Activated CD4-positive, alpha-beta T cell treated with anti-CD3 and anti-CD28 coated beads for 36 hours (primary cell): ENCODE results near the gene U2AF2. TPM values are rescaled to one million over a fixed set of nuclear protein-coding genes. Genes with fewer than 3 reads are reported as not detected.
A peak's percentile ranks its signal among the peaks of the same experiment; 100 is the strongest.

Experiments used
- ATAC-seq: fragments of 200-7000 bp; cut with Tn5 transposase; one replicate; pipeline ENCODE4 v1.10.0; 2021; ENCODE audit warnings: mild to moderate bottlenecking, moderate library complexity
- CTCF ChIA-PET: fragments of 350-600 bp; sonication (Branson Sonifier 250); formaldehyde crosslinking; loops from one replicate; lab custom pipeline; 2021; ENCODE audit warnings: antibody characterized with exemption; lab: Charles Lee
- POLR2A ChIA-PET: fragments of 350-600 bp; sonication (Branson Sonifier 250); formaldehyde crosslinking; loops from one replicate; lab custom pipeline; 2021; ENCODE audit warnings: antibody characterized with exemption, inconsistent platforms; lab: Charles Lee
- DNase-seq: peaks from one replicate; pipeline ENCODE4 v3.0.0-alpha.2; 2020
- H3K27ac Mint-ChIP-seq: one replicate; pipeline ENCODE4 v1.8.0; 2021; ENCODE audit warnings: mixed read lengths
- H3K27me3 Mint-ChIP-seq: one replicate; pipeline ENCODE4 v1.8.0; 2021; ENCODE audit warnings: mixed read lengths
- H3K36me3 Mint-ChIP-seq: one replicate; pipeline ENCODE4 v1.8.0; 2021; ENCODE audit warnings: low read depth, mixed read lengths
- H3K4me1 Mint-ChIP-seq: one replicate; pipeline ENCODE4 v1.8.0; 2021; ENCODE audit warnings: mixed read lengths
- H3K4me3 Mint-ChIP-seq: one replicate; pipeline ENCODE4 v1.8.0; 2021; ENCODE audit warnings: mild to moderate bottlenecking, moderate library complexity, mixed read lengths
- H3K9me3 Mint-ChIP-seq: one replicate; pipeline ENCODE4 v1.8.0; 2021; ENCODE audit warnings: low read depth, mixed read lengths
- intact Hi-C, 2 experiments: fragments of 100-400 bp; cut with DNase I in 1 of 2; cut with micrococcal nuclease in 1 of 2; formaldehyde crosslinking; loops; one replicate each; pipeline versions ENCODE4 v1.14.2 to v1.15.1; 2022 to 2024; cut with DNase I, micrococcal nuclease
- total RNA-seq, 2 experiments: library from RNA; stranded (reverse); gene quantifications; one replicate each; pipeline ENCODE4 v1.2.3, GENCODE V29; 2021

The U2AF2 gene
- total RNA-seq, 2 experiments from 2014 or later = 252 to 292 TPM

- peaks cover 23% of the 10 kb centered on the region for H3K36me3 Mint-ChIP-seq
- peak overlapping the region; percentile 74 for H3K4me3 Mint-ChIP-seq
- no peaks in the 10 kb centered on the region for H3K9me3 Mint-ChIP-seq
- H3K4me1 Mint-ChIP-seq = peaks cover 41% of the 10 kb centered on the region
- CTCF ChIA-PET = interaction anchor here (0.8 to 1.8 kb wide), 3 partner anchors 14 to 43 kb away, joined by 3 to 8 read pairs (median 3); no protein-coding TSS in a partner anchor
- no peak for DNase-seq
- peak overlapping the region; percentile 4 for H3K27ac Mint-ChIP-seq
- POLR2A ChIA-PET = no interaction called here
- ATAC-seq = no peak
- H3K27me3 Mint-ChIP-seq = no peaks in the 10 kb centered on the region
- intact Hi-C loops = loop anchor here in 1 of 2 experiments (5.0 to 10.0 kb wide), 2 partner anchors 1633 to 1785 kb away; partner anchors contain the start of genes MYADM and ZNF460
Observed at GRCh38 chr19:55649268-55650125, 5.3 kb upstream of the U2AF2 start.

GRCh38 chr19:55650126-55650557, 4.7 kb upstream of the U2AF2 start:
- ATAC-seq (no peak), DNase-seq (peak; percentile 63)
- ChIA-PET CTCF (interaction anchor here (0.8 to 1.8 kb wide), 2 partner anchors 14 to 17 kb away, joined by 3 to 8 read pairs; no protein-coding TSS in a partner anchor), POLR2A (no interaction called here)
- intact Hi-C loops = loop anchor here in 1 of 2 experiments (5.0 to 10.0 kb wide), 2 partner anchors 1632 to 1785 kb away; partner anchors contain the start of genes MYADM and ZNF460
- Mint-ChIP-seq H3K36me3 (peaks cover 18% of the 10 kb centered on the region), H3K27ac (no peak overlapping the region), H3K4me1 (peaks cover 38% of the 10 kb centered on the region), H3K27me3 (no peaks in the 10 kb centered on the region), H3K4me3 (no peak overlapping the region), H3K9me3 (no peaks in the 10 kb centered on the region)

- no peak for DNase-seq
- CTCF ChIA-PET = interaction anchor here (0.8 to 1.8 kb wide), 2 partner anchors 15 to 18 kb away, joined by 3 to 8 read pairs; no protein-coding TSS in a partner anchor
- H3K4me1 Mint-ChIP-seq = peaks cover 32% of the 10 kb centered on the region
- H3K4me3 Mint-ChIP-seq = no peak overlapping the region
- no peak for ATAC-seq
- H3K27me3 Mint-ChIP-seq = no peaks in the 10 kb centered on the region
- H3K27ac Mint-ChIP-seq = no peak overlapping the region
- no peaks in the 10 kb centered on the region for H3K9me3 Mint-ChIP-seq
- peaks cover 15% of the 10 kb centered on the region for H3K36me3 Mint-ChIP-seq
- intact Hi-C loops = loop anchor here in 1 of 2 experiments (5.0 to 10.0 kb wide), 2 partner anchors 1632 to 1786 kb away; partner anchors contain the start of genes MYADM and ZNF460
- POLR2A ChIA-PET = no interaction called here
Observed at GRCh38 chr19:55650602-55651230, 4.1 kb upstream of the U2AF2 start.

- H3K4me1 Mint-ChIP-seq = peaks cover 32% of the 10 kb centered on the region
- H3K27ac Mint-ChIP-seq = no peak overlapping the region
- DNase-seq = no peak
- H3K27me3 Mint-ChIP-seq = no peaks in the 10 kb centered on the region
- ChIA-PET CTCF (no interaction called here), POLR2A (no interaction called here)
- no peak overlapping the region for H3K4me3 Mint-ChIP-seq
- no peaks in the 10 kb centered on the region for H3K9me3 Mint-ChIP-seq
- intact Hi-C loops = loop anchor here in 1 of 2 experiments (5.0 to 10.0 kb wide), 2 partner anchors 1631 to 1786 kb away; partner anchors contain the start of genes MYADM and ZNF460
- peaks cover 19% of the 10 kb centered on the region for H3K36me3 Mint-ChIP-seq
- ATAC-seq = no peak
Observed at GRCh38 chr19:55651236-55651635, 3.6 kb upstream of the U2AF2 start.

- Mint-ChIP-seq H3K4me1 (peaks cover 31% of the 10 kb centered on the region), H3K27me3 (no peaks in the 10 kb centered on the region), H3K36me3 (peaks cover 24% of the 10 kb centered on the region), H3K4me3 (peak overlapping the region; percentile 86), H3K27ac (peak overlapping the region; percentile 25), H3K9me3 (no peaks in the 10 kb centered on the region)
- CTCF ChIA-PET = interaction anchor here (0.7 to 1.7 kb wide), 8 partner anchors 9 to 46 kb away, joined by 3 to 11 read pairs (median 5); partner anchors contain the start of gene ZNF581
- DNase-seq (no peak), ATAC-seq (no peak)
- POLR2A ChIA-PET = interaction anchor here (0.6 kb wide), 1 partner anchor 14 kb away, joined by 3 read pairs; no protein-coding TSS in a partner anchor
- intact Hi-C loops = loop anchor here in 1 of 2 experiments (1.0 to 10.0 kb wide), 4 partner anchors 9 to 1788 kb away; partner anchors contain the start of genes MYADM, ZNF460 and ZNF581
Observed at GRCh38 chr19:55652311-55653128, 2.3 kb upstream of the U2AF2 start.

GRCh38 chr19:55653651-55654322, 1.0 kb upstream of the U2AF2 start:
- peaks cover 30% of the 10 kb centered on the region for H3K36me3 Mint-ChIP-seq
- H3K4me3 Mint-ChIP-seq = peak overlapping the region; percentile 86
- no peaks in the 10 kb centered on the region for H3K27me3 Mint-ChIP-seq
- ChIA-PET POLR2A (interaction anchor here (0.7 to 1.5 kb wide), 13 partner anchors 8 to 1785 kb away, joined by 3 to 12 read pairs (median 4); partner anchors contain the start of genes FIZ1, TMEM238, ZNF524 and ZNF628), CTCF (interaction anchor here (0.6 to 1.7 kb wide), 32 partner anchors 8 to 1495 kb away, joined by 3 to 24 read pairs (median 5); partner anchors contain the start of genes FIZ1, MBOAT7, TMEM238 and ZNF581)
- peaks cover 37% of the 10 kb centered on the region for H3K4me1 Mint-ChIP-seq
- peak overlapping the region; percentile 98 for H3K27ac Mint-ChIP-seq
- DNase-seq = peak; percentile 98
- H3K9me3 Mint-ChIP-seq = no peaks in the 10 kb centered on the region
- ATAC-seq = peak; percentile 43
- intact Hi-C loops = loop anchor here (1.0 to 10.0 kb wide), 11 partner anchors 10 to 1789 kb away; partner anchors contain the start of genes ZNF581 (in 2 of the 2), MYADM (in 1 of the 2), PPP1R12C (in 1 of the 2) and PPP6R1 (in 1 of the 2)

GRCh38 chr19:55654323-55654867, 440 bp upstream of the U2AF2 start:
- ATAC-seq (peak; percentile 84), DNase-seq (peak; percentile 99)
- Mint-ChIP-seq H3K4me1 (peaks cover 39% of the 10 kb centered on the region), H3K4me3 (peak overlapping the region; percentile 86), H3K9me3 (no peaks in the 10 kb centered on the region), H3K27ac (peak overlapping the region; percentile 98), H3K36me3 (peaks cover 31% of the 10 kb centered on the region), H3K27me3 (no peaks in the 10 kb centered on the region)
- ChIA-PET POLR2A (interaction anchor here (0.7 to 1.5 kb wide), 15 partner anchors 9 to 1786 kb away, joined by 3 to 12 read pairs (median 4); partner anchors contain the start of genes FIZ1, TMEM238, ZNF524 and ZNF628), CTCF (interaction anchor here (0.6 to 1.7 kb wide), 27 partner anchors 9 to 1514 kb away, joined by 3 to 24 read pairs (median 5); partner anchors contain the start of genes FIZ1, MBOAT7, NAT14 and TMEM238)
- intact Hi-C loops = loop anchor here (1.0 to 10.0 kb wide), 10 partner anchors 11 to 1790 kb away; partner anchors contain the start of genes MYADM (in 1 of the 2), PPP1R12C (in 1 of the 2), PPP6R1 (in 1 of the 2) and RPL28 (in 1 of the 2)

- Mint-ChIP-seq H3K36me3 (peaks cover 33% of the 10 kb centered on the region), H3K4me3 (peak overlapping the region; percentile 86), H3K27ac (peak overlapping the region; percentile 92), H3K4me1 (peaks cover 33% of the 10 kb centered on the region), H3K27me3 (no peaks in the 10 kb centered on the region), H3K9me3 (no peaks in the 10 kb centered on the region)
- ATAC-seq (no peak), DNase-seq (no peak)
- ChIA-PET CTCF (interaction anchor here (2.5 kb wide), 1 partner anchor 16 kb away, joined by 19 read pairs; no protein-coding TSS in a partner anchor), POLR2A (no interaction called here)
- intact Hi-C loops = loop anchor here (1.0 to 10.0 kb wide), 10 partner anchors 15 to 1791 kb away; partner anchors contain the start of genes EPN1 (in 2 of the 2), FIZ1 (in 2 of the 2), MYADM (in 1 of the 2) and TSEN34 (in 1 of the 2)
Observed at GRCh38 chr19:55655648-55656040, 809 bp downstream of the U2AF2 start.

- H3K4me1 Mint-ChIP-seq = peaks cover 30% of the 10 kb centered on the region
- ATAC-seq = no peak
- ChIA-PET POLR2A (interaction anchor here (0.8 to 1.6 kb wide), 9 partner anchors 9 to 1208 kb away, joined by 3 to 14 read pairs (median 4); partner anchors contain the start of genes LENG8 and ZNF784), CTCF (interaction anchor here (0.5 to 2.5 kb wide), 8 partner anchors 9 to 51 kb away, joined by 3 to 19 read pairs (median 3); partner anchors contain the start of genes CCDC106 and ZNF865)
- peaks cover 40% of the 10 kb centered on the region for H3K36me3 Mint-ChIP-seq
- peak overlapping the region; percentile 92 for H3K27ac Mint-ChIP-seq
- no peak for DNase-seq
- no peaks in the 10 kb centered on the region for H3K27me3 Mint-ChIP-seq
- intact Hi-C loops = loop anchor here (2.0 to 10.0 kb wide), 2 partner anchors 14 to 1792 kb away; partner anchors contain the start of gene MYADM (in 1 of the 2)
- H3K4me3 Mint-ChIP-seq = peak overlapping the region; percentile 86
- no peaks in the 10 kb centered on the region for H3K9me3 Mint-ChIP-seq
Observed at GRCh38 chr19:55656552-55656951, 1.7 kb downstream of the U2AF2 start.
